ENCODE measurements around the gene NANOS3.
A peak's percentile ranks its signal among the peaks of the same experiment; 100 is the strongest.

The NANOS3 gene

GRCh38 chr19:13864667-13865570 lies 12.0 kb upstream of the NANOS3 start:
- DNase-seq = peak; percentile 64

GRCh38 chr19:13865571-13866462 lies 11.1 kb upstream of the NANOS3 start:
- DNase-seq = peak; percentile 21

DNA sequence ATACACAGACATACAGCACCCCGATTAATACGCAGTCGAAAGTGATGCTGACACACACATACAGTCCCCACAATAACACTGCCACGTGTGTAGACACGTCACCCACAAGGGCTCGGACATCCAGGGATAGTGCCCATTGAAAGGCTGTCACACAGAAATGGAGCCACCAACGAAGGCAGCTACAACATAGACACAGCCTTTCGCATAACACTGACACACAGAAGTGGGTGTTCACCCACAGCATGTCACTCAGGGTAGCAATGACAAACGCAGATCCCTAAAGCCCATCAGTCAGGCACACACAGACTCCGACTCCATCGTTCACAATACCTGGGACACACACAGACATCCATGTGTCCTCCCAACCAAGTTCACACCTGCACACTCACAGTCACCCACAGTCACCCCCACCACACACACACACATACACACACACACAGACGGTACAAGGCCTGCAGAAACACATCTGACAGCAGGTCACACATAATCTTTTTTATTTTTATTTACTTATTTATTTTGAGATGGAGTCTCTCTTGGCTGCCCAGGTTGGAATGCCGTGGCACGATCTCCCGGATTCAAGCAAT lies 10.4 kb upstream of the NANOS3 start:
- no peak for DNase-seq

- DNase-seq = no peak
Measured at GRCh38 chr19:13868663-13869062, 8.3 kb upstream of the NANOS3 start.

DNA sequence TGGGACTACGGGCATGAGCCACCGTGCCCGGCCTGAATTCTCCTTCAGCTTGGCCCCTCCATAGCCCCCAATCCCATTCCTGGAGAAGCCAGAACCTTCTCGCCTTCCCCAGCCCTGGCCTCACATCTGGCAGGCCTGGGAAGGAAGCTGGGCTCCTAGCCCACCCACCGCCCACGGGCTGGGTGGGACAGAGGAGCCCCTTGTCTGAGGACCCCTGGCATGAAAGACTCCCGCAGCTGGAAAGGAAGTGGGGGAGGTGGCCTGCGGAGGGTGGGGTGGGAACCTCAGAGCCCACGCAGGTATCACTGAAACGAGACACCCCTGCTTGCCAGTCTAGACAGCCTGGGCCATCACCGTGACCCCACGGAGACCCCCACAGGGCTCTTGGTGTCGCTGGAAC lies 7.7 kb upstream of the NANOS3 start:
- no peak for DNase-seq

- no peak for DNase-seq
Measured at GRCh38 chr19:13870873-13871272, 6.1 kb upstream of the NANOS3 start.

DNA sequence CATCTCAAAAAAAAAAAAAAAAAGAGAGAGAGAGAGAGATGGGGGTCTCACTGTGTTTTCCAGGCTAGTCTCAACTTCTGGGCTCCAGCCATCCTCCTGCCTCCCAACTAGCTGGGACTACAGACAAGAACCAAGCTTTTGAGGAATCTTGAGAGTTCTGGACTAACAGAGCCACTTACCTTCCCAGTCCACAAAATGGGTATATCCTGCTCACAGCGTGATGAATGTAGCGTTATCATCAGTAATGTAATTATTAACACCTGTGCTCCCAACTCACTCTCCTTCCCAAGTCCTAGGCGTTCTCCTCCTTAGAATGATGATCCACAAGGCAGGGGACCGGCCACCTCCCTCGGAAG lies 4.6 kb upstream of the NANOS3 start:
- no peak for DNase-seq

DNA sequence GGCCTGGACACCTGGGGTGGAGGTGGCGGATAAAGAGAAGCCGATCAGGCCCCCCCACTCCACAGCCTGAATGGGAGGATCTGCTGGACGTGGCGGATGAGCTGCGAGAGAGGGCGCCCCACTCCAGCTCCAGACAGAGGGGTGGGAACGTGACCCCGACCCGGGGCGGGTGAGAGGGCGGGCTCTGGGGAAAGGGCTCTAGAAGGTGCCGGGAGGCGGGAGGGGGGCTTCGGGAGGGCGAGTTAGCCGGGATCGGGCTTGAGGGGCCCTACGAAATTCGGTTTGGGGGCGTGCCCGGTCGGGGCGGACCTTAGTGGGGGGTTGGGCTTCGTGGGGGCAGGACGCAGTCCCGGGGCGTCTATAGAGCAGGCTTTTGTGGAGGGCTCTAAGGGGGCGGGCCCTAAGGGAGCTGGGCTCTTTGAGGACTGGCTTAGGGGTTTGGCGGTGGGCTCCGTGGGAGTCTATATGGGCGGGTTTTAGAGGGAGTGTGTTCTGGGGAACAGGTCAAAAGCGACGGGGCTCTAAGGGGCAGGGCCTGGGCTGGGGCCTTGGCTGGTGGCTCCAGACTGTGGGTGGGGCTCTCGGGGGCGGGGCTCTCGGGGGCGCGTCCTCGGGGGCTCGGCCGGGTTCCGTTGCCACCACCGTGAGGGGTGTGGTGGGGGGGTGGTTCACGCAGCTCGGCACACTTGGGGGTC lies 4.1 kb upstream of the NANOS3 start:
- DNase-seq = no peak

DNA sequence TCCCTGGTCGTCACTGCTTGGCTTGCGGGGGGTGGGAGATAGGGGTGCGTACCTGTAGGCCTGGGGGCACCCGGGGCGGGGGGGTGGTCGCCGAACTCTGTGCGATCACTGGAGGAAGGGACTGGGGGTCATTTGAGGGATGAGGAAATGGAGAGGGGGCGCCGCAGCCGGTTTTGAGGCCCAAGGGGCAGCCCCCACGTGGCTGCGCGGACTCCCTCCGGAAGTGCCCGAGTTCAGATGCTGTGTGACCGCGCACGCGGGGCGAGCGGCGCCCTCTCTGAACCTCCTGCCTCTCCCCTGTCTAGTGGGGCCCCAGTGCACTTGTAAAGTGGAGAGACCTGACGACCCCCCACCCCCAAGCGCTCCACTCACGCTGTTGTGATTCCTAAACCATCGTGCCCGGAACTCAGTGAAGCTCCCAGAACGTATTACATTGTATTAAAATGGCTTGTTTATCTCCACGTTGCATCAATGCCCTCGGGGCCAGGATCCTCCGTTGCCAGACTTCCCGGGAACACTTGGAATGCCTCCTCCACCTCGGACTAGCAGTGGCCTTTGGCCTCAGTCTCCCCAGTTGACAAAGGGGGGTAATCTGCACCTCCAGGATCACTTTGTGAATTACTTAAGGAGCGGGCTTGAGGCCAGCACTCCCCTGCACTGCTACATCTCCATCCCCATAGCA lies 3.0 kb upstream of the NANOS3 start:
- no peak for DNase-seq

DNA sequence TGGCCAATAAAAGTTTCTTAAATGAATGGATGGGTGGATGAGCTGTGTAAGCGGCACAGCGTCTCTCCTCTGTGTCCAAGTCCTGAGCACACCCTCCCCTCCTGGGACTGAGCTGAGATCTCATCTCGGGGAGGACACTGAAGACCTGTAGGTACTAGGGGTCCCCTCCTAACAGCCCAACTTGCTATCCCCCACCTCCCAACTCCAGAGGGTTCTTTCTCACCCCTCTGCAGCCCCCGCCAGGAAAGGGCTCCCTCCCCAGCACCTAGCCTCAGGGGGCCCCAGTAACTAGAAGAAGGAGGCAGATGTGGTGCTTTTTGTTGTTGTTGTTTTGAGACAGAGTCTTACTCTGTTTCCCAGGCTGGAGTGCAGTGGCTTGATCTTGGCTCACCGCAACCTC lies 1.1 kb upstream of the NANOS3 start:
- DNase-seq = no peak

- no peak for DNase-seq
Measured at GRCh38 chr19:13877303-13877702, 369 bp downstream of the NANOS3 start.

GRCh38 chr19:13880059-13881043 lies 3.4 kb downstream of the NANOS3 start:
- DNase-seq = peak; percentile 92

- no peak for DNase-seq
Measured at GRCh38 chr19:13881251-13881691, 4.3 kb downstream of the NANOS3 start.

DNA sequence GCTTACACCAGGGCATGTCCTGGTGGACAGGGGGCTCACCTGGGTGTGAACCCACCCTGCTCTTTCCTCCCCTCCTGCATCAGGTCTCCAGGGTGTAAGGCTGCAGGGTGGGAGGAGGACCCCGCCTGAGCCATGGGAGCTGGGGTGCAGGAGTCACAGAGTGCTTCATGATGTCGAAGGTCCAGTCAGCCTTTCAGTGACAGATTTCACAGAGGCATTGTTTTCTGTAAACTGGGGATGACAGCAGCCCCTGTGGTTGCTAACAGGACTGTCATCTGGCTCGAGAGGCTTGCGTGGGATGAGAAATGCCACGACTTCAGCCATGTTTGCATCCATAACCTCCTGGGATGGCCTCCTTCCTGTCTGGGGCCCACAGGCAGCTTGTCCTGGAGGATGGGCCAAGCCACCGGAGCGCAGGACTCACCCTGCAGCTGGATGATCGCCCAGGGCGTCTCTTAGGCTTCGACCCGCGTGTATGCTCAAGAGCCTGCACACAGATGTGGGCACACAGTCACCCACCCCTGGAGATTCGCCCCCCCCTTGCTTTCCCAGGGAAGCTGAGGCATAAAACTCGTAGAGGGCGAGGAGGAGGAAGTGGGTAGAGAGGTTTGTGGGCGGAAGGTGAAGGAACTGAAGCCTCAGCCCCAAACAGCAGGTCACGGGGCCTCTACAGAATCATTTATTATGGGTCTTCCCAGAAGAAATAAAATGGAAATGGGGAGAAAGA lies 4.9 kb downstream of the NANOS3 start:
- DNase-seq = no peak

GRCh38 chr19:13882419-13882795 lies 5.5 kb downstream of the NANOS3 start:
- DNase-seq = no peak

DNA sequence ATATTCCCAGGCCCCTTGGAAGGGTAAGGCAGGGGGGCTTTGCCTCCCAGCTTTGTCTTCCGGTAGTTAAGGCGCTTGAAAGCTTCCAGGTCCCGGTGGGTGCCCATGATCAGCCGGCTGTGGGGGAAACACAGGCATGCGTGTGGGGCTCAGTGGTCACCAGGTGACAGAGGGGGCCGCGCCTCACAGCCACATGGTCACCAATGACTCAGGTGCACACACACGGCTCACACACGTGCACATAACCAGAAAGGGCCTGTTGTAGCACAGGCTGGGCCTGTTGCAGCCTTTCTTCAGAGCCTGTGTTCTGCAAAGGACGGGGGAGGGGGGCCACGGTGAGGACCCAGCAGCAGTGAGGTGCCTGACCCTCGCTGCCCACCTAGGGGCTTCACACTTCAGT lies 5.9 kb downstream of the NANOS3 start:
- DNase-seq = no peak

- no peak for DNase-seq
Measured at GRCh38 chr19:13883516-13884064, 6.7 kb downstream of the NANOS3 start.

- DNase-seq = peak; percentile 62
Measured at GRCh38 chr19:13884726-13885591, 8.0 kb downstream of the NANOS3 start.

DNA sequence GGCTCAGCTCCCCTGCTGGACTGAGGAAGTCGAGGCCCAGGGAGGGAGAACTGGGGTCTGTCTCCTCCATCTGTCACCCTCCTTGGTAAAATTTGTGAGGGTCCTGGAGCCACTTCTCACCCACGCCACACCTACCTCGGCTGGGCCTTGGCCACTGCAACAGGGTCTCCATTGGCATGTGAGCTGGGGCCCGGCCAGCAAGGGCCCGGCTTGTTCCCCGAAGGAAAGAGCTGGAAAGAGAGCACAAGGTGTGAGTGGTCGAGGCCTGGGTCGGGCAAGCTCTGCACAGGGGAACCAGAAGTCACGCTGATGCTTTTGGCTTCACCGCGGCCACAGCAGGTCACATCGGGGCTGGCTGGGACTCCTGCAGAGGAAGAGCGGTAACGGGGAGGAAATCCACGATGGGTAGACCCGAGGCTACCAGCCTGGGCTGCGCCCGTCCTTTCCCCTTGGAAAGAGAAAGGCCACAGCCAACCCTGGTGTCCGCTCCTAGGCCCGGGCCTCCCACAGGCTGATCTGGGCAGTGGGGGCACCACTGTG lies 9.0 kb downstream of the NANOS3 start:
- no peak for DNase-seq
